ENCODE results near the gene RHBDL3. TPM values are rescaled to one million over a fixed set of nuclear protein-coding genes. Genes with fewer than 3 reads are reported as not detected.

RHBDL3 gene
- polyA plus RNA-seq, 1 donor (not counting 4 experiments of a cell fraction or from before 2014, with no cell fraction given): not detected

GRCh38 chr17:32311028-32311536, 45.5 kb downstream of the RHBDL3 start:
- Histone ChIP-seq H3K9me1 (ENCODE audit: control insufficient read depth, extremely low read depth, insufficient read depth, low read length) (no peaks in the 10 kb centered on the region), H2AFZ (ENCODE audit: control insufficient read depth, low read length) (no peak overlapping the region), H3K27me3 (ENCODE audit: control insufficient read depth, extremely low read depth, insufficient read depth, low read length) (peaks cover 13% of the 10 kb centered on the region), H3K9ac (ENCODE audit: control insufficient read depth, extremely low read depth, insufficient read depth, low read length) (no peak overlapping the region), H3K27ac (ENCODE audit: control insufficient read depth, insufficient read depth, low read length) (no peak overlapping the region), H3K36me3 (ENCODE audit: control insufficient read depth in 2 of 2, extremely low read depth in 1 of 2, insufficient read depth in 2 of 2, low read length in 2 of 2) (no peaks in the 10 kb centered on the region), H3K4me3 (ENCODE audit: control insufficient read depth in 2 of 3, extremely low read depth in 1 of 3, insufficient read depth in 2 of 3, low read depth in 1 of 3, low read length in 3 of 3) (no peak overlapping the region), H3K9me3 (ENCODE audit: control insufficient read depth, low read depth, low read length) (no peaks in the 10 kb centered on the region), H3K79me2 (ENCODE audit: control insufficient read depth, insufficient read depth, low read length) (no peaks in the 10 kb centered on the region), H3K4me2 (ENCODE audit: control insufficient read depth, extremely low read depth, insufficient read depth, low read depth, low read length) (no peak overlapping the region), H4K20me1 (ENCODE audit: control insufficient read depth, extremely low read depth, insufficient read depth, low read length) (no peaks in the 10 kb centered on the region), H3K4me1 (ENCODE audit: control insufficient read depth, extremely low read depth, insufficient read depth, low read length) (no peaks in the 10 kb centered on the region)
- FAIRE-seq (no peak), DNase-seq (ENCODE audit: low read depth, low spot score) (no peak)
- TF ChIP-seq EZH2 (IDR thresholded peaks at IDR 0.05; ENCODE audit: low read length): no peak
- TF ChIP-seq CTCF (optimal IDR thresholded peaks at IDR 0.05 in 1 of 3, IDR thresholded peaks at IDR 0.05 in 1 of 3, conservative IDR thresholded peaks at IDR 0.05 in 1 of 3; ENCODE audit: extremely low read depth in 1 of 3, insufficient read depth in 2 of 3, low read length in 3 of 3): no peak
- dilution Hi-C loops (cut with MboI; ENCODE audit: extremely low pct_ligation_motif_present, low sequenced_read_pairs): no loop called here

GRCh38 chr17:32314636-32315035, 49.0 kb downstream of the RHBDL3 start:
- Histone ChIP-seq H4K20me1 (ENCODE audit: control insufficient read depth, extremely low read depth, insufficient read depth, low read length) (no peaks in the 10 kb centered on the region), H3K9me3 (ENCODE audit: control insufficient read depth, low read depth, low read length) (no peaks in the 10 kb centered on the region), H2AFZ (ENCODE audit: control insufficient read depth, low read length) (no peak overlapping the region), H3K27me3 (ENCODE audit: control insufficient read depth, extremely low read depth, insufficient read depth, low read length) (peaks cover 8% of the 10 kb centered on the region), H3K9me1 (ENCODE audit: control insufficient read depth, extremely low read depth, insufficient read depth, low read length) (no peaks in the 10 kb centered on the region), H3K36me3 (ENCODE audit: control insufficient read depth in 2 of 2, extremely low read depth in 1 of 2, insufficient read depth in 2 of 2, low read length in 2 of 2) (no peaks in the 10 kb centered on the region), H3K79me2 (ENCODE audit: control insufficient read depth, insufficient read depth, low read length) (no peaks in the 10 kb centered on the region), H3K27ac (ENCODE audit: control insufficient read depth, insufficient read depth, low read length) (no peak overlapping the region), H3K4me1 (ENCODE audit: control insufficient read depth, extremely low read depth, insufficient read depth, low read length) (no peaks in the 10 kb centered on the region), H3K4me2 (ENCODE audit: control insufficient read depth, extremely low read depth, insufficient read depth, low read depth, low read length) (no peak overlapping the region), H3K9ac (ENCODE audit: control insufficient read depth, extremely low read depth, insufficient read depth, low read length) (no peak overlapping the region), H3K4me3 (ENCODE audit: control insufficient read depth in 2 of 3, extremely low read depth in 1 of 3, insufficient read depth in 2 of 3, low read depth in 1 of 3, low read length in 3 of 3) (no peak overlapping the region)
- no peak for DNase-seq (ENCODE audit: low read depth, low spot score)
- FAIRE-seq: no peak
- dilution Hi-C loops (cut with MboI; ENCODE audit: extremely low pct_ligation_motif_present, low sequenced_read_pairs): no loop called here
- TF ChIP-seq CTCF (optimal IDR thresholded peaks at IDR 0.05 in 1 of 3, IDR thresholded peaks at IDR 0.05 in 1 of 3, conservative IDR thresholded peaks at IDR 0.05 in 1 of 3; ENCODE audit: extremely low read depth in 1 of 3, insufficient read depth in 2 of 3, low read length in 3 of 3) (no peak), EZH2 (IDR thresholded peaks at IDR 0.05; ENCODE audit: low read length) (no peak)

Data from keratinocyte (primary cell).